Gastrocnemius medialis (tissue), 4 donors: ENCODE measurements around the gene ADAM12.

ENCODE experiments used
- CTCF ChIP-seq, 5 experiments: fragments of 450-650 bp in 3 of 5; fragments of 200-600 bp in 2 of 5; sonication (generic) in 2 of 5; IDR thresholded peaks in 4 of 5; conservative IDR thresholded peaks in 1 of 5; 1 replicate in 4 of 5; 2 replicates in 1 of 5; pipeline ENCODE4 v1.5.1; 2016 to 2019; ENCODE audit warnings: antibody characterized with exemption in 5 of 5, mild to moderate bottlenecking in 3 of 5, moderate library complexity in 3 of 5
- POLR2A ChIP-seq, 2 donors: fragments of 450-650 bp; IDR thresholded peaks; one replicate each; pipeline ENCODE4 v1.6.1; 2017; ENCODE audit warnings: antibody characterized with exemption in 2 of 2, mild to moderate bottlenecking in 2 of 2, moderate library complexity in 2 of 2

DNA sequence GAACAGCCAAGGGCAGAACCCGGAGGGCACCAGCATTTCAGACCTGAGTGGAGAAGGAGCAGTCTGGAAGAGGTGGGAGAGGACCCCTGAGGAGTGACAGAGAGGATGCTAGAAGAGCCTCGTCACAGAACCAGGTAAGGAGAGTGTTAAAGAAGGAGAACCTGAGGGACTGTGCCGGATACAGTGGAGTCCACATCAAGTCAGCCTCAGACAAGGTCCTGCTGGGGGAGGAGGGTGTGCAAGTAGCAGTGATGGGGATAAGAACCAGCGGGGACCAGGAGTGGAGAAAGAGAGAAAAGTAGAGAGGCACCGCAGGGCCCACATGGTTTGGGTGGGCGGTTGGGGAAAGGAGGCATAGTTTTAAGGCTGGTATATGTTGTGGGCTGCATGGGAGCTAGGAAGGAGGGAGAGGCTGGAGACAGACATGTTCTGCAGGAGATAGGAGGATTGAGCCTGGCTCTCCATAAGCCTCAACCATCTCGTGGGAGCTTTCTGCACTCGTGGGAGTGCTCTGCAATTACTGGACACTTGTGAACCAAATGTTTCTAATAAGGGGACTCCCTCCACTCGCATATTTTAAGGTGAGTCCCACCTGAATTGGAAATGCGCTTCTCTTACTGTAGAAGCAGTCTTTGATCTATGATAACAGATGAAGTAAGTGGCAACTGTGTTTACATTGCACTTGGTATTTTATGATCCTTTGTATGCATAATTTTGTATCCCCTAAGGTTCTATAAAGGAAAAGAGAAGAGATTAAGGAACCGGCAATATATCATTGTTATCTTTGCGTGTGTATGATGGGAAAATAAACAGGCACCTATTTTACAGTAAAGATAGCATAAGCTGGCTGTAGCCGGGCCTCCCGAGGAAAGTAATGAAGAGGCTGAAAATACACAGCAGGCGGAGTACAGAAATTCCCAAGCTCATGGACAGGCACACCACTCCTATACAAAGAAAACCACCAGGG, 154.8 kb downstream of the ADAM12 start:
- TF ChIP-seq POLR2A (IDR thresholded peaks at IDR 0.05), result no peak
- TF ChIP-seq CTCF (IDR thresholded peaks at IDR 0.05 in 4 of 5, conservative IDR thresholded peaks at IDR 0.05 in 1 of 5), result no peak
